ENCODE results near the gene SLC38A1. TPM values are rescaled to one million over a fixed set of nuclear protein-coding genes. Genes with fewer than 3 reads are reported as not detected.

The SLC38A1 gene
- total and polyA plus RNA-seq, 2 experiments from 2014 or later = 114 to 234 TPM

GRCh38 chr12:46168426-46168825 is 100.4 kb downstream of the SLC38A1 start:
- H3K36me3 ChIP-seq (ENCODE audit: insufficient read depth) = no peaks in the 10 kb centered on the region
- H3K9me2 ChIP-seq (ENCODE audit: insufficient read depth) = peaks cover 3% of the 10 kb centered on the region; the same call in 1 of the 2 replicates
- TF ChIP-seq ZNF462 (CRISPR knock-in tag; IDR thresholded peaks at IDR 0.05) (no peak), POLR2AphosphoS5 (IDR thresholded peaks at IDR 0.05; ENCODE audit: low read depth) (no peak), CREB1 (CRISPR knock-in tag; IDR thresholded peaks at IDR 0.05; ENCODE audit: low read depth) (no peak), EZH2phosphoT487 (IDR thresholded peaks at IDR 0.05; ENCODE audit: unreplicated experiment) (no peak), JUNB (IDR thresholded peaks at IDR 0.05; ENCODE audit: unreplicated experiment) (no peak), ZNF114 (CRISPR knock-in tag; IDR thresholded peaks at IDR 0.05) (no peak), ETS1 (IDR thresholded peaks at IDR 0.05) (no peak), REST (IDR thresholded peaks at IDR 0.05; ENCODE audit: unreplicated experiment) (no peak), NANOG (IDR thresholded peaks at IDR 0.05; ENCODE audit: borderline replicate concordance) (no peak), EZH2 (IDR thresholded peaks at IDR 0.05; ENCODE audit: low read depth, unreplicated experiment) (no peak), ZNF331 (CRISPR knock-in tag; IDR thresholded peaks at IDR 0.05; ENCODE audit: low read depth) (no peak), STAT1 (IDR thresholded peaks at IDR 0.05; ENCODE audit: unreplicated experiment) (no peak)
- TF ChIP-seq, protein P1, sequence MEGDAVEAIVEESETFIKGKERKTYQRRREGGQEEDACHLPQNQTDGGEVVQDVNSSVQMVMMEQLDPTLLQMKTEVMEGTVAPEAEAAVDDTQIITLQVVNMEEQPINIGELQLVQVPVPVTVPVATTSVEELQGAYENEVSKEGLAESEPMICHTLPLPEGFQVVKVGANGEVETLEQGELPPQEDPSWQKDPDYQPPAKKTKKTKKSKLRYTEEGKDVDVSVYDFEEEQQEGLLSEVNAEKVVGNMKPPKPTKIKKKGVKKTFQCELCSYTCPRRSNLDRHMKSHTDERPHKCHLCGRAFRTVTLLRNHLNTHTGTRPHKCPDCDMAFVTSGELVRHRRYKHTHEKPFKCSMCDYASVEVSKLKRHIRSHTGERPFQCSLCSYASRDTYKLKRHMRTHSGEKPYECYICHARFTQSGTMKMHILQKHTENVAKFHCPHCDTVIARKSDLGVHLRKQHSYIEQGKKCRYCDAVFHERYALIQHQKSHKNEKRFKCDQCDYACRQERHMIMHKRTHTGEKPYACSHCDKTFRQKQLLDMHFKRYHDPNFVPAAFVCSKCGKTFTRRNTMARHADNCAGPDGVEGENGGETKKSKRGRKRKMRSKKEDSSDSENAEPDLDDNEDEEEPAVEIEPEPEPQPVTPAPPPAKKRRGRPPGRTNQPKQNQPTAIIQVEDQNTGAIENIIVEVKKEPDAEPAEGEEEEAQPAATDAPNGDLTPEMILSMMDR (conservative IDR thresholded peaks at IDR 0.05; ENCODE audit: low read depth in 2 of 2) = no peak
- H3K9me3 Mint-ChIP-seq = no peaks in the 10 kb centered on the region; the same call in 2 of the 3 replicates
- no peaks in the 10 kb centered on the region for H3K36me3 Mint-ChIP-seq (ENCODE audit: low read depth)
- H3K27ac Mint-ChIP-seq = no peak overlapping the region
- H3F3A ChIP-seq (replicated peaks; ENCODE audit: low read depth) = no peaks in the 10 kb centered on the region
- H3K4me1 Mint-ChIP-seq = no peaks in the 10 kb centered on the region
- H3K4me1 ChIP-seq (ENCODE audit: insufficient read depth) = no peaks in the 10 kb centered on the region
- no peak overlapping the region for H3K4me3 ChIP-seq
- no peak overlapping the region for H3K27ac ChIP-seq (ENCODE audit: low read depth)
- no peaks in the 10 kb centered on the region for H4K20me1 ChIP-seq (replicated peaks; ENCODE audit: insufficient read depth)
- DNase-seq (ENCODE audit: low spot score) (no peak), ATAC-seq (no peak)
- no peak overlapping the region for H2AFZ ChIP-seq
- H3K27me3 Mint-ChIP-seq (ENCODE audit: insufficient read depth, low read depth, poor library complexity) = no peaks in the 10 kb centered on the region
- no peaks in the 10 kb centered on the region for H3K79me2 ChIP-seq (replicated peaks; ENCODE audit: insufficient read depth)
- H3K27me3 ChIP-seq (ENCODE audit: insufficient read depth) = no peaks in the 10 kb centered on the region
- no peak overlapping the region for H3K4me2 ChIP-seq
- no peak overlapping the region for H3K4me3 Mint-ChIP-seq

All from GM23338 (cell line).